GM19397 (cell line): ENCODE data around the gene SORCS3.

Experiments
- ATAC-seq: cut with Tn5 transposase; IDR thresholded peaks from one replicate; pipeline ENCODE4 v1.9.1; 2021; ENCODE audit warnings: mild to moderate bottlenecking, moderate library complexity; ENCODE audit not compliant: unreplicated experiment

The SORCS3 gene

GRCh38 chr10:104834580-104834979, 193.5 kb downstream of the SORCS3 start:
- ATAC-seq = no peak

GRCh38 chr10:104835422-104835821, 194.3 kb downstream of the SORCS3 start:
- no peak for ATAC-seq

- no peak for ATAC-seq
These were observed 201.6 kb downstream of the SORCS3 start for GRCh38 chr10:104842704-104843103.

GRCh38 chr10:104844073-104844472, 203.0 kb downstream of the SORCS3 start:
- ATAC-seq = no peak

GRCh38 chr10:104850023-104850422, 208.9 kb downstream of the SORCS3 start:
- no peak for ATAC-seq

- ATAC-seq = no peak
These were observed 227.0 kb downstream of the SORCS3 start for GRCh38 chr10:104867966-104868598.

GRCh38 chr10:104872691-104873090, 231.6 kb downstream of the SORCS3 start:
- ATAC-seq = no peak

GRCh38 chr10:104873161-104873560, 232.1 kb downstream of the SORCS3 start:
- ATAC-seq = no peak

GRCh38 chr10:104875561-104875960, 234.5 kb downstream of the SORCS3 start:
- no peak for ATAC-seq

GRCh38 chr10:104880624-104881398, 239.7 kb downstream of the SORCS3 start:
- no peak for ATAC-seq

GRCh38 chr10:104881740-104882139, 240.7 kb downstream of the SORCS3 start:
- ATAC-seq = no peak

- no peak for ATAC-seq
These were observed 252.0 kb downstream of the SORCS3 start for GRCh38 chr10:104892879-104893617.

- no peak for ATAC-seq
These were observed 252.6 kb downstream of the SORCS3 start for GRCh38 chr10:104893701-104894100.

GRCh38 chr10:104894681-104895080, 253.6 kb downstream of the SORCS3 start:
- ATAC-seq = no peak

GRCh38 chr10:104895541-104895940, 254.5 kb downstream of the SORCS3 start:
- ATAC-seq = no peak

GRCh38 chr10:104895981-104896380, 254.9 kb downstream of the SORCS3 start:
- no peak for ATAC-seq

GRCh38 chr10:104897696-104898095, 256.6 kb downstream of the SORCS3 start:
- ATAC-seq = no peak

- ATAC-seq = no peak
These were observed 258.7 kb downstream of the SORCS3 start for GRCh38 chr10:104899779-104900178.

- ATAC-seq = no peak
These were observed 262.3 kb downstream of the SORCS3 start for GRCh38 chr10:104903433-104903832.

- ATAC-seq = no peak
These were observed 263.7 kb downstream of the SORCS3 start for GRCh38 chr10:104904753-104905323.

GRCh38 chr10:104906112-104906511, 265.0 kb downstream of the SORCS3 start:
- no peak for ATAC-seq
